ENCODE results near the gene PAWR. TPM values are rescaled to one million over a fixed set of nuclear protein-coding genes. Genes with fewer than 3 reads are reported as not detected.

PAWR gene
- total and polyA plus RNA-seq, 2 of the 13 experiments (the other 11 are each of a cell fraction or from before 2014, with no cell fraction given): 29.1 to 36.1 TPM

GRCh38 chr12:79547044-79547734 lies 143.6 kb downstream of the PAWR start:
- CTCF ChIA-PET (ENCODE audit: low intra/inter-chr PET ratio, low total read pairs): interaction anchor here (1.2 to 1.3 kb wide), 2 partner anchors 127 to 139 kb away, joined by 3 read pairs; no protein-coding TSS in a partner anchor
- BruUV-seq (replicated peaks): no TSS peak
- no peaks in the 10 kb centered on the region for H3K79me2 ChIP-seq (ENCODE audit: insufficient read depth, low read length)
- no peaks in the 10 kb centered on the region for H3K9me3 ChIP-seq (ENCODE audit: low read length)
- DNase-seq (ENCODE audit: low spot score): peak; percentile 93
- intact Hi-C loops (cut with micrococcal nuclease; ENCODE audit: unreplicated experiment) (loop anchor here (1.0 kb wide), 2 partner anchors 17 to 123 kb away; no protein-coding TSS in a partner anchor), in situ Hi-C loops (cut with HindIII; ENCODE audit: extremely low pct_ligation_motif_present, low pct_unique_long_range_greater_than_20kb) (no loop called here)
- peak overlapping the region; percentile 51 for H3K4me2 ChIP-seq (ENCODE audit: low read depth, low read length)
- no peak overlapping the region for H2AFZ ChIP-seq (ENCODE audit: low read length)
- peak; percentile 78 for ATAC-seq
- H3K4me1 ChIP-seq (ENCODE audit: insufficient read depth, low read length): peaks cover 67% of the 10 kb centered on the region
- peaks cover 0 to 2% of the 10 kb centered on the region in 2 experiments; a peak in 1 of 5 replicates for H3K36me3 ChIP-seq (replicated peaks in 1 of 2; ENCODE audit: control insufficient read depth in 1 of 2, insufficient read depth in 2 of 2, low read length in 2 of 2)
- no peaks in the 10 kb centered on the region for H3K27me3 ChIP-seq (ENCODE audit: control insufficient read depth in 1 of 2, insufficient read depth in 2 of 2, low read length in 2 of 2)
- no peaks in the 10 kb centered on the region for H4K20me1 ChIP-seq (ENCODE audit: insufficient read depth, low read length)
- POLR2A ChIA-PET: interaction anchor here (1.1 to 3.4 kb wide), 7 partner anchors 13 to 144 kb away, joined by 3 to 54 read pairs (median 8); partner anchors contain the start of gene PAWR
- peak overlapping the region; percentile 74 for H3K9ac ChIP-seq (ENCODE audit: insufficient read depth, low read depth, low read length)
- 12% methylated on average over 5 of the region's 5 CpGs for WGBS (ENCODE audit: low lambda C conversion rate)
- H3K27ac ChIP-seq (ENCODE audit: extremely low read length, insufficient read depth, low read length): peak overlapping the region; percentile 78
- peak; percentile 8 for FAIRE-seq
- peak overlapping the region in 1 of 3 experiments; percentile 1; a peak in 1 of 6 replicates for H3K4me3 ChIP-seq (replicated peaks in 1 of 3; ENCODE audit: insufficient read depth in 1 of 3, low read depth in 2 of 3, low read length in 3 of 3)
- TF ChIP-seq BHLHE40 (IDR thresholded peaks at IDR 0.05; ENCODE audit: low read length): peak; percentile 93
- no peak for TF ChIP-seq E2F2 (CRISPR knock-in tag; IDR thresholded peaks at IDR 0.05; ENCODE audit: borderline replicate concordance)
- TF ChIP-seq MYC (CRISPR knock-in tag; IDR thresholded peaks at IDR 0.05; ENCODE audit: borderline replicate concordance): peak; percentile 52; the same call in 1 of the 2 replicates
- no peak for TF ChIP-seq ELF4 (CRISPR knock-in tag; IDR thresholded peaks at IDR 0.05; ENCODE audit: borderline replicate concordance)
- TF ChIP-seq ZFY (CRISPR knock-in tag; IDR thresholded peaks at IDR 0.05): no peak
- TF ChIP-seq FOSL1 (CRISPR knock-in tag; IDR thresholded peaks at IDR 0.05; ENCODE audit: borderline replicate concordance): no peak
- no peak for TF ChIP-seq ZNF788 (CRISPR knock-in tag; IDR thresholded peaks at IDR 0.05; ENCODE audit: borderline replicate concordance)
- TF ChIP-seq ZNF556 (CRISPR knock-in tag; IDR thresholded peaks at IDR 0.05; ENCODE audit: borderline replicate concordance): no peak
- no peak for TF ChIP-seq ZNF558 (CRISPR knock-in tag; IDR thresholded peaks at IDR 0.05; ENCODE audit: borderline replicate concordance)
- TF ChIP-seq MAX (IDR thresholded peaks at IDR 0.05): peak; percentile 43; the same call in 1 of the 2 replicates
- TF ChIP-seq FOXA3 (CRISPR knock-in tag; IDR thresholded peaks at IDR 0.05): peak; percentile 24
- TF ChIP-seq PPARG (CRISPR knock-in tag; conservative IDR thresholded peaks at IDR 0.05): 0 out of 2 replicates have a peak, but pooled peaks have one; percentile 20
- no peak for TF ChIP-seq CSRNP1 (CRISPR knock-in tag; IDR thresholded peaks at IDR 0.05)
- TF ChIP-seq ZNF772 (CRISPR knock-in tag; IDR thresholded peaks at IDR 0.05): no peak
- TF ChIP-seq ZNF207 (IDR thresholded peaks at IDR 0.05; ENCODE audit: borderline replicate concordance): no peak
- TF ChIP-seq TBX3 (IDR thresholded peaks at IDR 0.05; ENCODE audit: borderline replicate concordance): peak; percentile 25; the same call in 1 of the 2 replicates
- TF ChIP-seq TCF7 (IDR thresholded peaks at IDR 0.05; ENCODE audit: low read depth): peak; percentile 20; the same call in 1 of the 2 replicates
- peak; percentile 22; the same call in 1 of the 2 replicates for TF ChIP-seq NFE2L2 (IDR thresholded peaks at IDR 0.05; ENCODE audit: low read length)
- peak; percentile 5; the same call in 1 of the 2 replicates for TF ChIP-seq ZNF362 (CRISPR knock-in tag; IDR thresholded peaks at IDR 0.05; ENCODE audit: borderline replicate concordance)
